ENCODE results near the gene LSM14A. TPM values are rescaled to one million over a fixed set of nuclear protein-coding genes. Genes with fewer than 3 reads are reported as not detected.
A peak's percentile ranks its signal among the peaks of the same experiment; 100 is the strongest.

LSM14A gene
- total and polyA plus RNA-seq, 9 of the 15 experiments (the other 6 are each of a cell fraction or from before 2014, with no cell fraction given), result 19.5 to 150 (median 95.1) TPM

- TF ChIP-seq GMEB1 (CRISPR knock-in tag; IDR thresholded peaks at IDR 0.05) (peak; percentile 68), DMBX1 (CRISPR knock-in tag; IDR thresholded peaks at IDR 0.05; ENCODE audit: borderline replicate concordance) (no peak; the same call in 1 of the 2 replicates), GABPB1 (CRISPR knock-in tag; IDR thresholded peaks at IDR 0.05) (peak; percentile 79), MGA (IDR thresholded peaks at IDR 0.05) (peak; percentile 95)
- TF ChIP-seq, protein P1, sequence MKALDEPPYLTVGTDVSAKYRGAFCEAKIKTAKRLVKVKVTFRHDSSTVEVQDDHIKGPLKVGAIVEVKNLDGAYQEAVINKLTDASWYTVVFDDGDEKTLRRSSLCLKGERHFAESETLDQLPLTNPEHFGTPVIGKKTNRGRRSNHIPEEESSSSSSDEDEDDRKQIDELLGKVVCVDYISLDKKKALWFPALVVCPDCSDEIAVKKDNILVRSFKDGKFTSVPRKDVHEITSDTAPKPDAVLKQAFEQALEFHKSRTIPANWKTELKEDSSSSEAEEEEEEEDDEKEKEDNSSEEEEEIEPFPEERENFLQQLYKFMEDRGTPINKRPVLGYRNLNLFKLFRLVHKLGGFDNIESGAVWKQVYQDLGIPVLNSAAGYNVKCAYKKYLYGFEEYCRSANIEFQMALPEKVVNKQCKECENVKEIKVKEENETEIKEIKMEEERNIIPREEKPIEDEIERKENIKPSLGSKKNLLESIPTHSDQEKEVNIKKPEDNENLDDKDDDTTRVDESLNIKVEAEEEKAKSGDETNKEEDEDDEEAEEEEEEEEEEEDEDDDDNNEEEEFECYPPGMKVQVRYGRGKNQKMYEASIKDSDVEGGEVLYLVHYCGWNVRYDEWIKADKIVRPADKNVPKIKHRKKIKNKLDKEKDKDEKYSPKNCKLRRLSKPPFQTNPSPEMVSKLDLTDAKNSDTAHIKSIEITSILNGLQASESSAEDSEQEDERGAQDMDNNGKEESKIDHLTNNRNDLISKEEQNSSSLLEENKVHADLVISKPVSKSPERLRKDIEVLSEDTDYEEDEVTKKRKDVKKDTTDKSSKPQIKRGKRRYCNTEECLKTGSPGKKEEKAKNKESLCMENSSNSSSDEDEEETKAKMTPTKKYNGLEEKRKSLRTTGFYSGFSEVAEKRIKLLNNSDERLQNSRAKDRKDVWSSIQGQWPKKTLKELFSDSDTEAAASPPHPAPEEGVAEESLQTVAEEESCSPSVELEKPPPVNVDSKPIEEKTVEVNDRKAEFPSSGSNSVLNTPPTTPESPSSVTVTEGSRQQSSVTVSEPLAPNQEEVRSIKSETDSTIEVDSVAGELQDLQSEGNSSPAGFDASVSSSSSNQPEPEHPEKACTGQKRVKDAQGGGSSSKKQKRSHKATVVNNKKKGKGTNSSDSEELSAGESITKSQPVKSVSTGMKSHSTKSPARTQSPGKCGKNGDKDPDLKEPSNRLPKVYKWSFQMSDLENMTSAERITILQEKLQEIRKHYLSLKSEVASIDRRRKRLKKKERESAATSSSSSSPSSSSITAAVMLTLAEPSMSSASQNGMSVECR (CRISPR knock-in tag; IDR thresholded peaks at IDR 0.05), result peak; percentile 90
- TF ChIP-seq, protein P2, sequence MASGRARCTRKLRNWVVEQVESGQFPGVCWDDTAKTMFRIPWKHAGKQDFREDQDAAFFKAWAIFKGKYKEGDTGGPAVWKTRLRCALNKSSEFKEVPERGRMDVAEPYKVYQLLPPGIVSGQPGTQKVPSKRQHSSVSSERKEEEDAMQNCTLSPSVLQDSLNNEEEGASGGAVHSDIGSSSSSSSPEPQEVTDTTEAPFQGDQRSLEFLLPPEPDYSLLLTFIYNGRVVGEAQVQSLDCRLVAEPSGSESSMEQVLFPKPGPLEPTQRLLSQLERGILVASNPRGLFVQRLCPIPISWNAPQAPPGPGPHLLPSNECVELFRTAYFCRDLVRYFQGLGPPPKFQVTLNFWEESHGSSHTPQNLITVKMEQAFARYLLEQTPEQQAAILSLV (tag; IDR thresholded peaks at IDR 0.05), result no peak
Observed at GRCh38 chr19:34171877-34172660, at the start of gene LSM14A (continued).

Measured in K562 (cell line).